SKM-1 (cell line): ENCODE data around the gene CFAP61.

Experiments used
- DNase-seq: peaks from one replicate; lab custom pipeline; 2025; ENCODE audit not compliant: unreplicated experiment; lab: John Stamatoyannopoulos, UW

Gene CFAP61

DNA sequence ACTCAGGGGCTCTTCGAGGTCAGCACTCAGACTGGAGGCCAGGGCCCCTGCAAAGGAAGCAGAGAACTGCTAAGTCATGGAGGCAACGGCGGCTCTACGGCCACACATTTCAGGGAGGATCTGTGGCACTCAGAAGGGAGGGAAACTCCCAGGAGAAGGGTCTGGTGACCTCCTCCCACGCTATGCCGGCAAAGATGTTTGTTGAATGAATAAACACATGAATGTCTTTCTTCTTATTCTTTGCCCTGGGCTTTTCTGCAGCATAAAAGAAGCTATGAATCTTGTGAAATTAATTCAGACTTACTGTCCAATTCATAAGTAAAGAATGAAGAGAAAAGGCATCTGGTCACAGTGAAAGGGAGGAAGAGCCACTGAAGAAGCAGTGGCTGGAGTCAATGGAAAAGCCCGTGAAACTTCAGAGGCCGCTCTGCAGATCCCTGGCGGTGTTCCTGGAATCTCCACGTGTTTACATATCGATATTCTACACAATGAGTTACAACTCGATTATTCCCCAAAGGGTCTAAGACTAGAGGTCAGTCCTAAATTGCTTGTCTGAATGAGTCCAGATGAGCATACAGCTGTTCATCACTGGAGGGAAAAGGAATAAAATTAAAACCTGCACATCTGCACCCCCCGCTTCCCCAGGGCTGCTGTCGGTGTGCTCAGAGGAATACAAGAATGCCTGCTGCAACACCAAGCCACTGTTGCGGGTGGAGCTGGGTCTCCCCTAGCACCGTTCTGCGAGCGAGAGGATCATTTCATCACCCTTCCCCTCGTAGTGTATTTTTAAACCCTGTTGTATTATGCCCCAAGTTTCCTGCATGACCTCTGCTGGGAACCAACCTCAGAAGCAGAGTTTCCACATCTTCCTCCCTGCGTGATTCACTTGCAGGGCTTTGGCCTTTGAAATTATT, 341.1 kb downstream of the CFAP61 start:
- DNase-seq: no peak

DNA sequence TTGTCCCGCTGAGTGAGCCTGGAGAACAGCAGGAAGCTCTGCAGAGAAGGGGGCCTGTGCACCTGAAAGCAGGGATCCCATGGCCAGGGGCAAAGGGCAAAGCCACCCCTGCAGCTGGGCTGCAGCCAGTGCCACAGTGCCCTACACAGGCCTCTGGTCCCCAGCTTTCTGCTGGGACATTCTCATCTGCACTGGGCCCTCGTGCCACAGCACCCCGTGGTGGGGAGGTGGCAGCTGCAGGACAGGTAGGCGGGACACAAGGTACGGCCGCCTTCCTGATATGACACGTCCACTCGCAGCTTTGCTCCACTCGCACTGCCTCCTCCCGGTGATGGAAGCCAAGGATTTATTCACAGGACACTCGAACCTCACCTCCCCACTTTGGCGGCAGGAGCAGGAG, 342.8 kb downstream of the CFAP61 start:
- DNase-seq: no peak

DNA sequence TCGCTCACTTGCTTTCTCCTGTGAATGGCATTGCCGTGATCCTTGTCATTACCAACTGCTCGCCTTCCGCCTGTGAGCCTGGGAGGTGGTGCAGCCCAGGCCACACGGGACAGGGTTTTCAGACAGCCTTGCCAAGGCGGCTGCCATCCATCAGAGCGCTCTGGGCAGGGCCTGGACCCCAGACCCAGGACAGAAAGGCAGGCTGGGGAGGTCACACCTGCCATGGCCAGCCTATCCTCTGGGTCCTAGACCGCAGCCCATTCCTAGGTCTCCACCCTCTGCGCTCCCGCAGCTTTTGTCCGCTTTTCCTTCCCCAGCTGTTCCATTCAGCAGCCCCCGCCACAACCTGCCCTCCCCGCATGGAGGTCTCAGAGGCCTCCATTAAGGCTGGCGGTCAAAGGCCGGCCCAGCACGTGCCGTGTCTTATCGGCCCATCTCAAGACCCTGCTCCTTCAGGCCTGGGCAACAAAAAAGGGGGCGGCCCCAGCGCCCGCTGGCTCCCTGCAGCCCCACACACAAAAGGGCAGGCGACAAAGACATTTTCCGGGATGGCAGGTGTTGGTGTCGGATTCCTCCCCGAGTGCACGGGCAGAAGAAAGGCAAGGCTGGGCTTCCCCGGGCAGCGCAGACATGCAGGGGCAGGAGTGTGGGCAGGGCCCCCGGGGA, 343.7 kb downstream of the CFAP61 start:
- no peak for DNase-seq

DNA sequence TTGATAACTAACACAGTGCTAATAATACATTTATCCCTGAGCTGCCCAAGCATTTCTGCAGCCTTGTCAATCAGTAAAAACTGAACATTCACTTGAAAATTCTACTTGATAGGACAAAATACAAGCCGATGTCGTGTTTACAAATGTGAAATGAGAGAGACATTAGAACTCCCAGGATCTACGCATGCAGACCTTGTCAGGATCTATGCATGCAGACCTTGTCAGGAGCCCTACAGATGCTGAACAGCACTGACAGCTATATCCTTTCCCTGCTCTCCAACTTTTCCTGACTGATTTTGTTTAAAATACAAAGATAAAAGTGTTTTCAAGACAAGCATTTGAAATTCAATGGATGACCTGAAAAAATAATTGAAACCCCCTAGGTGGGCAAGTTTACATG, 344.5 kb downstream of the CFAP61 start:
- no peak for DNase-seq

DNA sequence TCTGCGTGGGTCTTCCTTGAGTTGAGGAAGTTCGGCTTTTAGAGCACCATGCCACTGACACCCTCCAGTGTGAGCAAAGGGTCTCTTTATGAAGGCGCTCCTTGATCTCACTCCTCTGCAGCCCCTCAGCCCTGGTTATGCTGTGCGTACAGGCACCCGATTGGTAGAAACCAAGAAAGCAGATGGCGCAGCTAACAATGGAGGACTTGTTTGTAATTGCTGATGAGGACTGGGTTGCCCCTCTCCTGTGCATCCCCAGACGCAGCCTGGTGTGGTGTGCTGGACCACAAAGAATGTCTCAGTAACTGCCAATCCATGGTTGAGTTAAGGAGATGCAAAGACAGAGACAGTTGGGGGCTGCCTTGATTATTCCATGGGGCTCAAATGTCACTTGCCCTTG, 345.8 kb downstream of the CFAP61 start:
- DNase-seq: no peak

DNA sequence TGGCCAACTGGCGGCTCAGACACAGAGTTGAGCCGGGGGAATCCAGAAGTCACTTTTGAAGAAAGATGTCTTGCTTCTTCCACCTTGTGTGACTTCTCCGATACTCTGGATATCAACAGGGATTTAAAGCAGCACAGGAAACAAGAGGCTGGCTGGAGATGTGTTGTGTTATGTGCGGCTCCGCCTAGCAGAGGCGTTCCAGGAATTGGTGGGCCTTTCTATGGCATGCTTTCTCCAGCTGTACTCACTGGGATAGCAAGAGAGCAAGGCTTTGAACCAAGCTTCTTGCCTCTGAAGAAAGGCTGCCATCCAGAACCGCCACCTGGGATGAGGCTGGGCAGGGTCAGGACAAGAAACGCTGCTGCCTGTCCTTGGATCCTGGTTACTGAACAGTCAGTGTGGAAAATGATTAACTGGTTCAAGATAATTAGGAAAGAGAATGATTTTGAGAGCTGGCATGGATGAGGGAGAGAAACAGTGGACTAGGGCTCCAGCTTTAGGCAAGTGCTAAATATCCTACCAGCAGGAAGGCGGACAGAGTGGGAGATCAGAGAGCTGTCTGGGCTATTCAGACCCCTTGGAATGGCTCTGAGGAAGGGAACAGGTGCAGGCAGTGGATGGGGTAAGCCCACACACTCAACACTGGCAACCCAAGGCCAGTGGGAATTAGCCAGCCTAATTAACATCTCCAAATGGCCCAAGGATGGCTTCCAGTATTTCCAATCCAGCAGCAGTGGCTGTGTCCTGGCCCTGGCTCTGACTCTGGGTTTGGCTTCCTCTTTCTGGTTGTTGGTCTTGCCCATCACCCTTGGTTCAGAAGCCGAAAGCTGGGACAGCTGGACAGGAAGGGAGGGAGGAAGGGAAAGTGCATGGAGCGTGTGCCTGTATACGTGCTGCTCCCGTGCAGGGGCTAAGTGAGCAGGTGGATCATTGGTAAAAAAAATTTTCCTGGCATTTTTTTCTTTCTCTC, 347.5 kb downstream of the CFAP61 start:
- DNase-seq: no peak

DNA sequence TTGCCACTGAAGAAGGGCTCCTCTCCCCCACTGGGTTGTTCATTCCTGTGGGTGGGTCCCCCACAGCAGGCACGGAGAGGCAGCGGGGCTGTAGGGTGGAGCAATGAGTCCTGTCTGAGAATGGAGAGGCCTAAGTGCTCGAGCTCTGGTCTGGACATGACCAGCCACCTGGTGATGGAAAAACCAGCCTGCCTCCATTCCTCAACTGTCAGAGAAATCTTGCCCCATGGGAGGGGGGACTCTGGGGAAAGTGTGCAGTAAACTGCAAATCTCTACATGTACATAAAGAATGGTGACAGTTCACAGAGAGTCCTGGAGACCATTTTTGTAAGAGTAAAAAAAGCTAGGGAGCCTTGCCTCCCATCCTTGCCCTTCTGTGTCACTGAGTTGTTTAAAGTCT, 349.7 kb downstream of the CFAP61 start:
- no peak for DNase-seq

DNA sequence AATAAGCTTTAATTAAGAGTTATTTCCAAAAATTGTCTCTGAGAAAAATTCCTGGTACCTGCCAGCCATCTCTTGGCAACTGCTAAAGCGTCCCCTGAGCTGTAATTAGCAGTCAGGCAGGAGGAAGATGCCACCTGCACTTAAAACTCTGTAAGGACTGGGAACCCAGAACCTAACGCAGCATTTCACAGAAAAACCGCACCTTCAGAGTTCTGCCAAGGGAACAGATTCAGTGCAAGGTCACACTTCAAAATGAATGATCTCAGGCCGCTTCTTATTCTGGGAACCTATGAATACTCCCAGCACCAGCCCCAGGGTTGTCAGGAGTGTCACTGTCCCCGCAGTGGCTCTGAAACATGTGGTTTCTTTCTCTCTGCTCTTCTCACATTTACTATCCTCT, 352.3 kb downstream of the CFAP61 start:
- DNase-seq: no peak

DNA sequence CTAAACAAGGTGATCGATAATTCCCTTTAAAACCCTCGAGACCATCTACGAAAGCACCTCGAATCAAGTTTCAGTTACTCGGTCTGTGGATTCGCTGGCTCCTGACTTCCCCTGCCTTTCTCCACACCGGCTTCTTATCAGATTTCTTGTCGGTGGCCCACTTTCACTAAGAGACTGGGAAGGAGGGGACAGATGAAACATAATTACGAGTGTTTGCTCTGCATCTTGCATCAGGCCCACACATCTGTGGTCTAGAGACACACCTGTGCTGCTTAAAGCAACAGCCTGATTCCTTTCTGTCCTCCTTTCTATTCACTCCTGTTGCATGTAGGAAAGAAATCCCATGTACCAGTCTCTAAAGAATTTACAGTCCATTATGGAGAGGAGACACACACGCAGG, 353.3 kb downstream of the CFAP61 start:
- DNase-seq: no peak

DNA sequence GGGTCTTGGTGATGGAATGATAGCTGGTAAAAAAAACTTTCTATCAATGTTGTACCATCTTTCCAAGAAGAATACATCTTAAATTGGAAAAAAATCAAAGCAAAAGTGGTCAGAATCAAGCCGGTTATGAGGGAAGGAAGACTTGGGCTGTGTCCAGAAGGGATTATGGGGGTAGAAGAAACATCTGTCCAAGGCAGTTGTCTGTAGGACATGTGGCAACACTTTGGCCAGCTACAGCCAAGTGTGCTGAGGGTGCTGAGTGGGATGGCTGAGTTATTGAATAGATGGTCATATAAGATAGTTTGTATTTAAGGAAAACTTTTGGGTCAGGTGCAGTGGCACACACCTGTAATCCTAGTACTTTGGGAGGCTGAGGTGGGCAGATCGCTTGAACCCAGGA, 354.0 kb downstream of the CFAP61 start:
- no peak for DNase-seq

DNA sequence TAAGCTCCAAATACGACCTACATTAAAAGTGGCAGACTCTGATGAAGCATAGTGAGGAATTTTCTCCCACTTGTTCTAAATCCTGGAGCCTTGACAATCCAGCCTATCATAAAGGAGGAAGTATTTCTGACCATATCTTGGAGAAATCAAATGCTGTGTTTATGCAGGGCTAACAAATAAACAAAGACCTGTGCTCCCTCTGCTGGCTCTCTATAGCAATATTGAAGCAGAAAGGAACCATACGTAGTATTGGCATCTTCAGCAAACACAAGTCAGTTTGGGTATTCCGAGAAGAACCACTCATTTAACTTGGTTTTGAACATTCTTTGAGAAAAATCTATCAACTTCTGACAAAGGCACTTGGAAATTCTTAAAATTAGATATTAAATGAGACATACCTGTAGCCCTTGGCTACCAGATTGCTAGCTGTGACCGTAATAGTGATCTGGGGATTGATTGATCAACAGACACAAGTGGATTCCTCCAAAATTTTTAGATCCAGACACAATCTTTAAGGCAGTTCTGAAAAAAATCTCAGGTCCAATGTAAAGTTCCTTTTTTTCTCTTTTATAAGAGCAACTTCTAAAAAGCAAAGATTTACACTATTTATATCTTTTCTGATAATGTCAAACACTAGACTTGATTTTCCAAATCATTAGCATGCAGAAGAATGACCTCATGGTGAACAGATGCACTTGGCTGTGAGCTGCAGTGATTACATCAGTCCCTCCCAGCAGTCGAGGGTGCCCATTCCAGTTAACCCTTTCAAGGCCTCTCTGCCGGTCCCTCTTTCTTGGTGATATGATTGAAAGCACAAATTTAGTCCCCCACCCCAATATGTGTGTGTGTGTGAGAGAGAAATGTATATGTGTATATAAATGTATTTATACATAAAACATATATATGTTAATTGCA, 355.8 kb downstream of the CFAP61 start:
- DNase-seq: no peak

DNA sequence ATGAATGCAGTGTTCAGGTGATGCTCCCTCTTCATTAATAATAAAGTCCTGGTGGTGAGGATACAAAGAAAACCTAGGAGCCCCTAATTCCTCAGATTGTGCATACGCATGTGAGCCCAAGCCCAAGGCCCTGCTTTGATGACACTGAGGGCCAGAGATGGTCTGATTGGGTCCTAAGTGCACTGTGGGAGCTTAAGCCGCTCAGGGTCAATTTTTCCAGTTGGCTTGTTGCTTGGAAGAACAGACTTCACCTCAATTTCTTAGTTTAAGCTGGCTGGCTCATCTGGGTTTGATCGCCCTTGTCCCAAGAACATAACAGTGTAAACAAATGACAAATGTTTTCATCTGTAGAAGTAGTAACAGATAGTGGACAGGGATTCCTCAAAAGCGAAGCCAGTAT, 357.0 kb downstream of the CFAP61 start:
- no peak for DNase-seq
